Measurements from ENCODE around the gene CCNI. TPM values are rescaled to one million over a fixed set of nuclear protein-coding genes. Genes with fewer than 3 reads are reported as not detected.
"Not testable (repeated sequence)": the region's sequence is repeated elsewhere in the genome, so short reads cannot be mapped to it uniquely, and the experiment has no call there.

The CCNI gene, protein sequence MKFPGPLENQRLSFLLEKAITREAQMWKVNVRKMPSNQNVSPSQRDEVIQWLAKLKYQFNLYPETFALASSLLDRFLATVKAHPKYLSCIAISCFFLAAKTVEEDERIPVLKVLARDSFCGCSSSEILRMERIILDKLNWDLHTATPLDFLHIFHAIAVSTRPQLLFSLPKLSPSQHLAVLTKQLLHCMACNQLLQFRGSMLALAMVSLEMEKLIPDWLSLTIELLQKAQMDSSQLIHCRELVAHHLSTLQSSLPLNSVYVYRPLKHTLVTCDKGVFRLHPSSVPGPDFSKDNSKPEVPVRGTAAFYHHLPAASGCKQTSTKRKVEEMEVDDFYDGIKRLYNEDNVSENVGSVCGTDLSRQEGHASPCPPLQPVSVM
- 186 TPM for total RNA-seq

DNA sequence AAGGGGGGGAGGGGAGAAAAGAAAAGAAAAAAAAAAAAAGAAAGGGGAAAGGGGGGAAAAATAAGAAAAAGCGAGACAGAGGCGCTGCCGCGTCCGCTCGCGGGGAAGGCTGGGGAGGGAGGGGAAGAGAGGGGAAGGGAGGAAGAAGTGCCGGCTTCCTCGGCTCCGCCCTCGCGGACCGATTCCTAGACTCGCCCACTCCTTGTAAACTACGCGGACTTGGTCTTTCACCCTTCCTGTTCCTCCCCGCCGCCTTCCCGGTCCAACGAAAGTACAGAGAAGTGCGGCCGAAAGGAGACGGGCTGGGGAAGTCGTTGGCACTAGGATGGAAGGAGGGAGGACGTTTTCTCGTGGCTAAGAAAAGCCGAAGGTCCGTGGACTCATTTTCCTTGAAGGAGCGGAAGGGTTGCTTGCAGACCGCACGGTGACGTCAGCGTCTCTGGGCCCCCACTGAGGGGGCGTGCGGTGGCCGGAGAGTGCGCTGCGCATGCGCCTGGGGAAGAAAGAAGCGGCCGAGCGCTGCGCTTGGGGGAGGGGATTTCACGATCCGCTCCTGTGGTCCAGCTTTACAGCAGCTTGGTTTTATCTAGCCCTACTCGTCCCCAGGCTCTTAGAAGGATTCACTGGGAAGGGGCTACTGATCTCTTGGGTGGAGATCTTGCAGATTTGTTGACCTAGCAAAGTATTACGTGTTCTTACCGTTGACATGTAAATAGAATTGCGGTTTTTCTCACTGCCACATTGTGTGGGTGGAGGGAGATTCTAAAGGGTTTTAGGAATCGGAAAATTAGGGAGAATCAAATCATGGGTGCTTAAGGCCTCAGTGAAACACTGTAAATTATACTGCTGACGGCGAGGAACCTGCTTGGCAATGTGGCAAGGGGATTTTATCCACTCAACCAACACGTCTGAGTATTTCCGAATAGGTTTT, at the start of gene CCNI:
CCNI (minus strand) TSS at position 121 of the 931 bp plus-strand sequence. CDS start 9,627 bp downstream, outside the sequence.
- peak; percentile 95 to 98 (median 98) for DNase-seq (ENCODE audit: low read depth in 2 of 3, low spot score in 2 of 3)

- no peak for DNase-seq (ENCODE audit: low read depth in 2 of 3, low spot score in 2 of 3)
These were observed 48.8 kb upstream of the CCNI start for GRCh38 chr4:77124576-77124975.

DNA sequence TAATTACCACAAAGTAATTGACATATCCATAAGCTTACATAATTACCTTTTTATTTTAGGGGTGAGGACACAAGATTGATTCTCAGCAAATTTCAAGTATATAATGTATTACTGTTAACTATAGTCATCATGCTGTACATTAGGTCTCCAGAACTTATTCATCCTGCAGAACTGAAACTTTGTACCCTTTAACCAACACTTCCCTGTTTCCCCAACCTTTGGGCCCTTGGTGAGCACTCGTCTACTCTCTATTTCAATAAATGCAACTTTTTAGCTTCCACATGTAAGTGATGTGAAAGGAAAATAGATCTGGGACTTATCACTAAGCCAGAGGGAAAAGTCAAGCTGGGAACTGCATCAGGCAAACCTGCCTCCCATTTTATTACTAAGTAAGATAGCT, 47.6 kb upstream of the CCNI start:
- DNase-seq (ENCODE audit: low read depth in 2 of 3, low spot score in 2 of 3) = no peak

DNA sequence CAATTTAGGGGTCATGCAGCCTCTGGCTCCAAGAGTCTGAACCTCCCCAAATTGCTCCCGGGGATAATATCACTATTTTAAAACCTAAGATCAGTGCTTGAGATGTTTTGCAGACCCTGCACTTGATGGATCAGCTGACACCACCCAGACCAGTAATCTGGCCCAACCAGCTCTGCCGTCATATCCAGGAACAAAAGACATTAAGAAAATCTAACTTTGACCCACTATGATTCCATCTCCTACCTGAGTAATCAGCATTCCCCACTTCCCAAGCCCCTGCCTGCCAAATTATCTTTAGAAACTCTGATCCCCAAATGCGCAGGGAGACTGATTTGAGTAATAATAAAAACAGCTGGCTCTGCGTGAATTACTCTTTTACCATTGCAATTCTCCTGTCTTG, 46.9 kb upstream of the CCNI start:
- DNase-seq (ENCODE audit: low read depth in 2 of 3, low spot score in 2 of 3) = no peak

DNA sequence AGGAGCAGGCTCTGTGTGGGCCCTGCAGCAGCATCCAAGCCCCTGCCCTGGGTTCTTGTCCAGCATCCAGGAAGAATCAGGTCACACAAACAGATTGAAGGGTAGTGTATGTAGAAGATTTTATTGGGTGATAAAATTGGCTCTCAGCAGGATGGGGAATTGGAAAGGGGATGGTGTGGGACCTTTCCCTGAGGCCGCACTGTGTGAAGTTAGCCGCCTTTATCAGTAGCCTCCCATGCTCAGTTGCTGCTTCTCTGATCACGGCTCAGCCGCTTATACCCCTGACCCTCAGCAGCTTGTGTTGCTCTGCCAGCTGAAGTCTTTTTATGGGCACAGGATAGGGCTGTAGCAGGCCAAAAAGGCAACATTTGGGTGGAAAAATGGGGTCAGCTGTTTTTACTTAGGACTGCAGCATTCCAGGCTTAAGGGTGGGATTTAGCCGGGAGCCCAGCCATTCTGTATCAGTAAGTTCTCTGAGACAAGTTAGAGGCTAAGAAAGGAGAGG, 46.0 kb upstream of the CCNI start:
- no peak for DNase-seq (ENCODE audit: low read depth in 2 of 3, low spot score in 2 of 3)

DNA sequence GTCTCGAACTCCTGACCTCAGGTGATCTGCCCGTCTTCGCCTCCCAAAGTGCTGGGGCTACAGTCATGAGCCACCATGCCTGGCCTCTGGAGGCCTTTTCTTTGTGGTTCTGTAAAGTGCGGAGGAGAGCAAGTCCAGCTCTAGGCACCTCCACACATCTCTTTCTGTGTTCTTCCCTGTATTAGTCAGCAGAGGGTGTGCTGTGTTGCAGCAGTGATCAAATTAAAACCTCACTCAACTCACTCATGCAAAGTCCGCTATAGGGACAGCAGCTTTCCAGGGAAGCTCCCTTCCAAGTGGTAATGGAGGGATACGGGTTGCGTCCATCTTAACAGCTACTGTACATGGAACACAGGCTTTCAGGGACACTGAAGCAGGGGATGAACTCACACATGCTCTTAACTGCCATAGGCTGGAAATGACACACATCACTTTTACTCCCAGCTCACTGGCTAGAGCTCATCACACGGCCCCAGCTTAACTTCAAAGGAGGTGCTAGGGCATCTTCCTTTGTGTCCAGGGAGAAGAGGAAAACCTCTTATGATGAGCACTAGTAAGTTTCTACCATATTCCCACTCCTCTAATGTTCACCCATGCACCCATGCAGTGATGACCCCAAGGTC, 45.2 kb upstream of the CCNI start:
- DNase-seq (ENCODE audit: low read depth in 2 of 3, low spot score in 2 of 3) = peak in 1 of 3 donors; percentile 38

GRCh38 chr4:77117721-77118120, 41.9 kb upstream of the CCNI start:
- no peak for DNase-seq (ENCODE audit: low read depth in 2 of 3, low spot score in 2 of 3)

DNA sequence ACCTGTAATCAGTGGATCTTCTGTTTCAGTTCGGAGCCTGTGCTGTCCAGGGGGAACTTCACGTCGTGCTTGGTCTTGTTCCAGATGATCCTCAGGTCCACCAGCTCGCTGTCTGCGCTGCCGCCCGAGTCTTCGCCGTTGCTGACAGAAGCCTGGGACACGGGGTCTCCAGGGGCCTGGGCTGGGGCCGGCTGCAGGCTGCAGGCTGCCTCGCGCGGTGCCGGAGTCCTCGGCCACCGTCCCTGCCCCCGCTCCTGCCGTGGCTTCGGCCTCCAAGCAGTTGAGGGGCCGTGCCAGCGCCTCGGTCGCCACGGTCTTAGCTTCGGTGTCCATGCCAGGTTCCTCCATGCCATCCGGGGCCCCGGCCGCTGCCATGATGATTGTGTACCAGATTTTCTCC, 37.3 kb upstream of the CCNI start:
- no peak for DNase-seq (ENCODE audit: low read depth in 2 of 3, low spot score in 2 of 3)

DNA sequence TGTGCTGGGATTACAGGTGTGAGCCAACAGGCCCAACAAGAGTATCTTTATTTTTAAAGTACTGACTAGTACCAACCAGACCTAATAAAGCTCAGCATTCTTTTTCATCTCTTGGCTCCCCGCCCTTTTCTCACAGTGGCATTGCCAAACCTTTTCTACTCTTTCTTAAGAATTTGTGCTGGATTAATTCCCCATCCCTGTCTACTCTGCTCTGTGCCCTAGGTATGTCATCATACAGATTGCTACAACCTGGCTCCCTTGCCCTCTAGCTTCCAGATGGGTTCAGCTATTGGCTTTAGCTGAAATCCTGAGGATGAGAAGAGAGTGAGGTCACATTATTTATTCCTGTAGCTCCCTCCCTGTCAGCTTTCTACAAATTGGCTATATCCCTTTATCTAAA, 34.9 kb upstream of the CCNI start:
- no peak for DNase-seq (ENCODE audit: low read depth in 2 of 3, low spot score in 2 of 3)

DNA sequence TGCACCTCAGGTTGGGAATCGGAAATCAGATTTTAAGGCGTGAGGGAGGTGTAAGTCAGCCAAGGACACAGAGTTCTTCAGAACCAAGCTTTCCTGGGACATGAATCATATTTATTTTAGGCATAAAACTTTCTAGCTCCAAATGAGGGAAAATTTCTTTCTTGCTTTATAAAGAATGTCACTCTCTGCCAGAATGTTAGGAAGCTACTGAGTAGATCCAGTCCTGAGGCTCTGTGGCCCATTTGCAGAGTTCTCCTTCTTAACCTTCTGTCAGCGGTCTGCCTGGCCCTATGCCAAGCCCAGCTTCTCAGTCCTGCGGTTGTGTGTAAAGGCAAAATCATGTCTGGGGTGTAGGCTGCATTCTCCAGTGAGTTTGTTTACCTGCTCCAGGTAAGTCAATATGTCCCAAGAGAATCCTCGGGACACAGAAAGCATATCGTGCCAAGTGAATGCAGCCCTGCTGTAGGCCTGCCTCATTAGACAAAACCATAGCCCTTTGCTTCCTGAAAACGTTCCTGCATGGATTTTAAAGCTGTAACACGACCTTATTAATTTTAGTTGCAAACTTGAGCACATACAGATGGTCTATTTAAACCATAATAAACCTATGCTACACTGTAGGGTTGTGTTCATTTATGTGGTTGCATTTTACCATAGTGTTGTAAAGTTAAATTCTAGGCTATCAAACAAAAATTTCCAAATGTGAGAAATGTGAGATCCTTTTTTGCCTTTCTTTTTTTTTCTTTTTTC, 29.2 kb upstream of the CCNI start:
- peak in 2 of 3 donors; percentile 66 to 88 for DNase-seq (ENCODE audit: low read depth in 2 of 3, low spot score in 2 of 3)

DNA sequence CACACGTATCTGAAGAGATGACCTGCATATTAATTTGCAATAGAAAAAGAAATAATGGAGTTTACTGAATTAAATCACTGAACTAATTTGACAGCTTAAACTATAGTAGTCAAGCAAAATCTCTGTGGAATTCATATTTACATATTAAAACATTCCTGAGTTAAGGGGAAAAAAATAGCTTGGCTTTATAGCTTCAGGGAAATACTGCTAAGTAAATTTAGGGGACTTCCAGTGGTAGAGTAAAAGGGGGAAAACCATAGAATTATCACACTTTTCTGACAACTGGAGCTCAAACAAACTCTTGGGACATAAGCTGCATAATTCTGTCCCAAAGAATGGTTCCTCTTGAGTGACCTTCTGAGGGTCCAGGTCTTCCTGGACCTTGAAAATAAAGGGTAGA, 28.6 kb upstream of the CCNI start:
- no peak for DNase-seq (ENCODE audit: low read depth in 2 of 3, low spot score in 2 of 3)

- DNase-seq (ENCODE audit: low read depth in 2 of 3, low spot score in 2 of 3) = peak in 1 of 3 donors; percentile 79
These were observed 24.4 kb upstream of the CCNI start for GRCh38 chr4:77100234-77100633.

GRCh38 chr4:77097611-77098010, 21.8 kb upstream of the CCNI start:
- no peak for DNase-seq (ENCODE audit: low read depth in 2 of 3, low spot score in 2 of 3)

DNA sequence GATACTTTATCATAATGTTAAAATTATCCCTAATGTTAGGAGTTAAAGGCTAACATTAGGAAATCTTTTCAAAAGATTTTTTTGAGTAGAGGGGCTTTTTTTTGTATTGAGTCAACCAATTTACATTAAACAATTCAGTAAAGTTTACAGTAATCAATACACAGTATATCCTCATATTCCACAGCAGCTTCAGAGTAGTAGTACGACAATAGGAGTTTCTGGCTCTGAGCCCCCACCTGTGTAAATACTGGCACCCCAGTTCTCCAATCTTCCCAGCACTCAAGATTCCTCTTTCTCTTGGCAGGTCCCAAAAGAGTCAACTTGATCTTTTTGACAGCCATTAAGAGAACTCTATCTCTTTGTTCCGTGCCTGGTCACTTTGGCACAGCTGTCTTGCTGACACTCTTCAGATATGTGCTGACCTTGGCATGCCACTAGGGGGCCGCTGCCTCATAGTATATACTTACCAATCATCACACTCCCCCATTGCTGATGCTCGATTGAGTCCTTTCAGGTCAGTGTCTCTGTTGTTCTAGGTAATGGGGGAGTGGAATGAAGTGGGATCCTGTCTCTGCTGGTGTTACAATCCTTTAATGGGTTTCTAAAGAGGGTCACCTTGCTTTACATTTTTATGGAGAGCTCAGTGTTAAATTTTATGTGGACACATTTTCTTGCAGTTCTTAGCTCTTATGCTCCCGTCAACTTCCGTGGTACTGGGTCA, 19.5 kb upstream of the CCNI start:
- peak in 2 of 3 donors; percentile 61 to 76 for DNase-seq (ENCODE audit: low read depth in 2 of 3, low spot score in 2 of 3)

- DNase-seq (ENCODE audit: low read depth in 2 of 3, low spot score in 2 of 3) = no peak
These were observed 18.7 kb upstream of the CCNI start for GRCh38 chr4:77094496-77094895.

- no peak for DNase-seq (ENCODE audit: low read depth in 2 of 3, low spot score in 2 of 3)
These were observed 17.6 kb upstream of the CCNI start for GRCh38 chr4:77093401-77093800.

- DNase-seq (ENCODE audit: low read depth in 2 of 3, low spot score in 2 of 3) = peak in 2 of 3 donors; percentile 47 to 79
These were observed 17.2 kb upstream of the CCNI start for GRCh38 chr4:77092975-77093374.

- no peak for DNase-seq (ENCODE audit: low read depth in 2 of 3, low spot score in 2 of 3)
These were observed 14.1 kb upstream of the CCNI start for GRCh38 chr4:77089866-77090265.

DNA sequence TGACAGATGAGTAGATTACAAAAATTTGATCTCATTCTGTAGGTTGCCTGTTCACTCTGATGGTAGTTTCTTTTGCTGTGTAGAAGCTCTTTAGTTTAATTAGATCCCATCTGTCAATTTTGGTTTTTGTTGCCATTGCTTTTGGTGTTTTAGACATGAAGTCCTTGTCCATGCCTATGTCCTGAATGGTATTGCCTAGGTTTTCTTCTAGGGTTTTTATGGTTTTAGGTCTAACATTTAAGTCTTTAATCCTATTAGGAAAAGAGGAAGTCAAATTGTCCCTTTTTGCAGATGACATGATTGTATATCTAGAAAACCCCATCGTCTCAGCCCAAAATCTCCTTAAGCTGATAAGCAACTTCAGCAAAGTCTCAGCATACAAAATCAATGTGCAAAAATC, 11.2 kb upstream of the CCNI start:
- not testable (repeated sequence) for DNase-seq (ENCODE audit: low read depth in 2 of 3, low spot score in 2 of 3)
